Neural progenitor cell (in vitro differentiated cells): Measurements from ENCODE around the gene SCUBE3. TPM values are rescaled to one million over a fixed set of nuclear protein-coding genes. Genes with fewer than 3 reads are reported as not detected.

Source experiments
- DNase-seq: peaks from one replicate; pipeline ENCODE4 v3.0.0-alpha.2; 2016; ENCODE audit warnings: low spot score
- H2AFZ ChIP-seq: fragments of 200-600 bp; sonication (generic); replicated peaks from 2 replicates; pipeline ENCODE4 v1.6.1; 2016; ENCODE audit warnings: antibody characterized with exemption
- H3F3A ChIP-seq: fragments of 200-600 bp; sonication (generic); 2 replicates; pipeline ENCODE4 v1.6.1; 2016; ENCODE audit warnings: antibody characterized with exemption, low read depth
- H3K27ac ChIP-seq: fragments of 200-600 bp; sonication (generic); 2 replicates; pipeline ENCODE4 v1.5.1; 2016; ENCODE audit warnings: mild to moderate bottlenecking
- H3K27me3 ChIP-seq: fragments of 200-600 bp; sonication (generic); 2 replicates; pipeline ENCODE4 v1.6.1; 2016; ENCODE audit warnings: mild to moderate bottlenecking, moderate library complexity
- H3K36me3 ChIP-seq: fragments of 200-600 bp; sonication (generic); 2 replicates; pipeline ENCODE4 v1.5.1; 2016
- H3K4me1 ChIP-seq: fragments of 200-600 bp; sonication (generic); 2 replicates; pipeline ENCODE4 v1.6.1; 2016; ENCODE audit warnings: mixed run types
- H3K4me2 ChIP-seq: fragments of 200-600 bp; sonication (generic); 2 replicates; pipeline ENCODE4 v1.6.1; 2016
- H3K4me3 ChIP-seq: fragments of 200-600 bp; sonication (generic); 2 replicates; pipeline ENCODE4 v1.5.1; 2016
- H3K79me2 ChIP-seq: fragments of 200-600 bp; sonication (generic); 2 replicates; pipeline ENCODE4 v1.6.1; 2016; ENCODE audit warnings: low read depth
- H3K9ac ChIP-seq: fragments of 200-600 bp; sonication (generic); 2 replicates; pipeline ENCODE4 v1.6.1; 2016
- H3K9me3 ChIP-seq: fragments of 200-600 bp; sonication (generic); 2 replicates; pipeline ENCODE4 v1.5.1; 2016; ENCODE audit warnings: low read depth
- H4K20me1 ChIP-seq: fragments of 200-600 bp; sonication (generic); 2 replicates; pipeline ENCODE4 v1.6.1; 2016; ENCODE audit warnings: low read depth
- H3K27ac Mint-ChIP-seq: 3 replicates; pipeline ENCODE4 v1.8.0; 2021; ENCODE audit warnings: mixed read lengths
- H3K27me3 Mint-ChIP-seq: 2 replicates; pipeline ENCODE4 v1.8.0; 2022; ENCODE audit warnings: low read depth, mild to moderate bottlenecking, inconsistent platforms, moderate library complexity, mixed read lengths; ENCODE audit not compliant: insufficient read depth
- H3K36me3 Mint-ChIP-seq: 3 replicates; pipeline ENCODE4 v1.8.0; 2021; ENCODE audit warnings: mixed read lengths
- H3K4me1 Mint-ChIP-seq: 3 replicates; pipeline ENCODE4 v1.8.0; 2021; ENCODE audit warnings: mixed read lengths
- H3K4me3 Mint-ChIP-seq: 3 replicates; pipeline ENCODE4 v1.8.0; 2021; ENCODE audit warnings: mild to moderate bottlenecking, moderate library complexity, mixed read lengths
- H3K9me3 Mint-ChIP-seq: 3 replicates; pipeline ENCODE4 v1.8.0; 2020; ENCODE audit warnings: mixed read lengths
- EZH2 ChIP-seq: fragments of 200-600 bp; sonication (generic); IDR thresholded peaks from 2 replicates; pipeline ENCODE4 v1.6.1; 2017; ENCODE audit warnings: antibody characterized with exemption, mild to moderate bottlenecking, moderate library complexity
- EZH2phosphoT487 ChIP-seq: fragments of 200-600 bp; sonication (generic); IDR thresholded peaks from 2 replicates; pipeline ENCODE4 v1.6.1; 2017; ENCODE audit warnings: antibody characterized with exemption
- total RNA-seq: library from RNA; depleted of rRNA; stranded (reverse); fragments of >200 nt; gene quantifications from 2 replicates; pipeline ENCODE4 v1.2.3, GENCODE V29; 2015; ENCODE audit warnings: low replicate concordance
- TF ChIP-seq, protein P1 (sequence below): fragments of 200-600 bp; sonication (generic); IDR thresholded peaks from 2 replicates; pipeline ENCODE4 v1.5.1; 2017; ENCODE audit warnings: antibody characterized with exemption, mild to moderate bottlenecking

Gene SCUBE3
- total RNA-seq, 1 donor from 2014 or later = 11.4 TPM

GRCh38 chr6:35177596-35177995 lies 36.2 kb upstream of the SCUBE3 start:
- no peak overlapping the region for H2AFZ ChIP-seq
- no peak for TF ChIP-seq EZH2phosphoT487
- Mint-ChIP-seq H3K9me3 (no peaks in the 10 kb centered on the region), H3K4me1 (peaks cover 24% of the 10 kb centered on the region), H3K4me3 (no peak overlapping the region), H3K36me3 (no peaks in the 10 kb centered on the region), H3K27ac (no peak overlapping the region), H3K27me3 (peaks cover 3% of the 10 kb centered on the region)
- H4K20me1 ChIP-seq = no peaks in the 10 kb centered on the region
- no peaks in the 10 kb centered on the region for H3K4me1 ChIP-seq
- H3K9ac ChIP-seq = no peak overlapping the region
- H3K79me2 ChIP-seq = no peaks in the 10 kb centered on the region
- no peaks in the 10 kb centered on the region for H3K36me3 ChIP-seq
- H3K27me3 ChIP-seq = peaks cover 16% of the 10 kb centered on the region
- no peaks in the 10 kb centered on the region for H3K9me3 ChIP-seq
- no peak overlapping the region for H3K4me2 ChIP-seq
- no peak for DNase-seq
- no peaks in the 10 kb centered on the region for H3F3A ChIP-seq
- H3K27ac ChIP-seq = no peak overlapping the region
- H3K4me3 ChIP-seq = no peak overlapping the region

DNA sequence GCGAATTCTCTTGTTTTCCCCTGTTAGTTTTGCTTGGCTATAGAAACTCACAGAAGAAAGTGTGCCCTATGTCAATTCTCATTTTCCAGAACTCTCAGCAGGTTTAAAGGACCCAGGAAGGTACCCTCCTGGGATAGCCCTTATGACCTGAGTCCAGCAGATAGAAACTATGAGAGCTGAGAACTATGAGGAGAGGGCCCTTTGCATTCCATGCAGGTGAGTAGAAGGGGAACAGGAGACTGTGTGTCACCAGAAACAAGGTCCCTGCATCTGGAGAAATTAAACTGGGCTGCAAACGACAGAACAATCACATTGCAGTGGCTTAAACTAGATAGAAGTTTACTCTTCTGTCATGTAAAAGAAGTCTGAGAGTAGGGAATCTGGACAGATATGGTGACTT lies 35.7 kb upstream of the SCUBE3 start:
- Histone ChIP-seq H3K9ac (no peak overlapping the region), H3K27ac (no peak overlapping the region), H3K79me2 (no peaks in the 10 kb centered on the region), H4K20me1 (no peaks in the 10 kb centered on the region), H3K4me1 (no peaks in the 10 kb centered on the region), H3K9me3 (no peaks in the 10 kb centered on the region), H3K4me2 (no peak overlapping the region), H3K4me3 (no peak overlapping the region), H3K27me3 (peaks cover 20% of the 10 kb centered on the region), H3F3A (no peaks in the 10 kb centered on the region), H3K36me3 (no peaks in the 10 kb centered on the region), H2AFZ (no peak overlapping the region)
- DNase-seq = no peak
- Mint-ChIP-seq H3K27ac (no peak overlapping the region), H3K27me3 (peaks cover 3% of the 10 kb centered on the region), H3K9me3 (no peaks in the 10 kb centered on the region), H3K4me3 (no peak overlapping the region), H3K4me1 (peaks cover 20% of the 10 kb centered on the region), H3K36me3 (no peaks in the 10 kb centered on the region)
- TF ChIP-seq EZH2phosphoT487 (no peak), EZH2 (no peak)
- TF ChIP-seq, protein P1, sequence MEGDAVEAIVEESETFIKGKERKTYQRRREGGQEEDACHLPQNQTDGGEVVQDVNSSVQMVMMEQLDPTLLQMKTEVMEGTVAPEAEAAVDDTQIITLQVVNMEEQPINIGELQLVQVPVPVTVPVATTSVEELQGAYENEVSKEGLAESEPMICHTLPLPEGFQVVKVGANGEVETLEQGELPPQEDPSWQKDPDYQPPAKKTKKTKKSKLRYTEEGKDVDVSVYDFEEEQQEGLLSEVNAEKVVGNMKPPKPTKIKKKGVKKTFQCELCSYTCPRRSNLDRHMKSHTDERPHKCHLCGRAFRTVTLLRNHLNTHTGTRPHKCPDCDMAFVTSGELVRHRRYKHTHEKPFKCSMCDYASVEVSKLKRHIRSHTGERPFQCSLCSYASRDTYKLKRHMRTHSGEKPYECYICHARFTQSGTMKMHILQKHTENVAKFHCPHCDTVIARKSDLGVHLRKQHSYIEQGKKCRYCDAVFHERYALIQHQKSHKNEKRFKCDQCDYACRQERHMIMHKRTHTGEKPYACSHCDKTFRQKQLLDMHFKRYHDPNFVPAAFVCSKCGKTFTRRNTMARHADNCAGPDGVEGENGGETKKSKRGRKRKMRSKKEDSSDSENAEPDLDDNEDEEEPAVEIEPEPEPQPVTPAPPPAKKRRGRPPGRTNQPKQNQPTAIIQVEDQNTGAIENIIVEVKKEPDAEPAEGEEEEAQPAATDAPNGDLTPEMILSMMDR = no peak

DNA sequence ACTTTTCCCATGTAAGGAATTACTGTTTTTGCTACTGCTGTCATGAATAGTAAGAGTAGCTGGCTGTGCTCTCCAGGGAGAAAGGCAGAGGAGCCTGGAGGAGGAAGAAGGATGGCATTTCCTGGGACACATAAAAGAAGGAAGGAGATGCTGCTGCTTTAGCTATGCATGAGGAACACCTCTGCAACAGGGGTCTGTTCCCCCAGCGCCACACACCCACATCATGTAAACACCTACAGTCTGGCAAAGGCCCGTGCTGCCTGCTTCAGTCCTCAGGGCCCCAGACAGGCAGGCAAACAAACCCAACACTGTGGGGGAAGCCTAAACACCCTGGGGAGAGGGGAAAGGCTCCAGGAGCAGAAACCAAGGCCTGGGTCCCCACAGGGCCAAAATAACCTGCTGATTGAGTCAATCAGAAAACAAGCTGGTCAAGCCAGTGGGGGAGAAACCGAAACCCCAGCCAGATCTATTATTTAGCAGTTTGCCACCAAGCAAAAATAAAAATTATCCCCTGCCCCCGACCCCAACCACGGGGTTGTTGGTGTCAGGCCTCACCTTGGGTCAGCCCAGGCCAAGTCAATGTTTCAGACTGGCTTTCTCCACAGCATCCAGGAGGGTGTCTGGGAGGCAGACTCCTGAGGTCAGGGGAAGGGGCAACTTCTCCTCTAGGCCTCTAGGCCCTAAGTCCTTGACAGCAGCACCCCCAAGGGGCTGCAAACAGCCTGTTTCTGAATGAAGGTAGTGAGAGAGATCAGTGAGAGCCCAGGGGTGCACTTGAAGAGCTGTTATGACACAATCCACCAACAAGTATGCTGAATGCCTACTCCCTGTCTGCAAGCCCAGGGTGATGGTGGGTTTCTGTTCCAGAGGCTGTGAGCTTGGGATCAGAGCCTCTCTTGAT lies 34.6 kb upstream of the SCUBE3 start:
- H3K27ac Mint-ChIP-seq = no peak overlapping the region
- peak; percentile 34 for DNase-seq
- no peak overlapping the region for H3K27ac ChIP-seq

More for the DNA sequence above, 34.6 kb upstream of the SCUBE3 start:
- no peak overlapping the region for H2AFZ ChIP-seq
- no peaks in the 10 kb centered on the region for H3K36me3 ChIP-seq
- no peak overlapping the region for H3K4me2 ChIP-seq
- Mint-ChIP-seq H3K9me3 (no peaks in the 10 kb centered on the region), H3K4me3 (no peak overlapping the region), H3K27me3 (peaks cover 3% of the 10 kb centered on the region), H3K4me1 (peaks cover 14% of the 10 kb centered on the region), H3K36me3 (no peaks in the 10 kb centered on the region)
- peaks cover 23% of the 10 kb centered on the region for H3K27me3 ChIP-seq
- H4K20me1 ChIP-seq = no peaks in the 10 kb centered on the region
- no peaks in the 10 kb centered on the region for H3K9me3 ChIP-seq
- no peak overlapping the region for H3K9ac ChIP-seq
- H3K4me1 ChIP-seq = no peaks in the 10 kb centered on the region
- TF ChIP-seq EZH2phosphoT487 = no peak
- TF ChIP-seq, protein P1 = peak; percentile 35
- no peak for TF ChIP-seq EZH2
- no peaks in the 10 kb centered on the region for H3K79me2 ChIP-seq
- H3F3A ChIP-seq = no peaks in the 10 kb centered on the region
- H3K4me3 ChIP-seq = no peak overlapping the region
